RPMI7951 (cell line): Measurements from ENCODE around the gene MCTP1. TPM values are rescaled to one million over a fixed set of nuclear protein-coding genes. Genes with fewer than 3 reads are reported as not detected.

Experiments
- total RNA-seq: library from RNA; depleted of rRNA; stranded (reverse); fragments of >200 nt; shearing (Covaris generic); gene quantifications from 2 replicates; pipeline ENCODE4 v1.2.3, GENCODE V29; 2014; rRNA removed

Gene MCTP1
- total RNA-seq, 1 experiment from 2014 or later, result 3.4 TPM

Other genes with a start within 250 kb of the MCTP1 start
- gene FAM81B, start 106.3 kb upstream of the MCTP1 start, total RNA-seq, result not detected in 2 replicates